HG03571 (cell line): ENCODE data around the gene RUFY3.

Experiments used
- ATAC-seq: cut with Tn5 transposase; IDR thresholded peaks from one replicate; pipeline ENCODE4 v1.9.1; 2021; ENCODE audit not compliant: unreplicated experiment

Gene RUFY3

GRCh38 chr4:70772929-70773555 lies 51.3 kb downstream of the RUFY3 start:
- no peak for ATAC-seq

GRCh38 chr4:70778888-70779422 lies 57.2 kb downstream of the RUFY3 start:
- ATAC-seq = no peak

GRCh38 chr4:70783096-70783495 lies 61.3 kb downstream of the RUFY3 start:
- no peak for ATAC-seq

GRCh38 chr4:70787496-70787895 lies 65.7 kb downstream of the RUFY3 start:
- ATAC-seq = no peak

DNA sequence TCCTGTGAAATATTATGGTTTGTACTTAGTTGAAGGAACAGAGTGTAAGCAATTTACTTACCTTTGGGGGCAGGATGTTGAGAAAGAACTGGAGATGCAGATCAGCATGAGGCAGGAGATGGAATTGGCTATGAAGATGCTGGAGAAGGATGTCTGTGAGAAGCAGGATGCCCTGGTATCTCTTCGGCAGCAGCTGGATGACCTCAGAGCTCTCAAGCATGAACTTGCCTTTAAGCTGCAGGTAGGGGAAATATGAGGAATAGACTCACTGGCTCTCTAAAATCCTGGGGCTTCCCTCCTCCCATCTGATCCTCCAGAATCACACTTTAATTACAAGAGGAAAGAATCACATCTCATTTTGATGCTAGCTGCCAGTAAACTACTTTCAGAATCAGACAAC lies 67.0 kb downstream of the RUFY3 start:
- ATAC-seq = no peak

DNA sequence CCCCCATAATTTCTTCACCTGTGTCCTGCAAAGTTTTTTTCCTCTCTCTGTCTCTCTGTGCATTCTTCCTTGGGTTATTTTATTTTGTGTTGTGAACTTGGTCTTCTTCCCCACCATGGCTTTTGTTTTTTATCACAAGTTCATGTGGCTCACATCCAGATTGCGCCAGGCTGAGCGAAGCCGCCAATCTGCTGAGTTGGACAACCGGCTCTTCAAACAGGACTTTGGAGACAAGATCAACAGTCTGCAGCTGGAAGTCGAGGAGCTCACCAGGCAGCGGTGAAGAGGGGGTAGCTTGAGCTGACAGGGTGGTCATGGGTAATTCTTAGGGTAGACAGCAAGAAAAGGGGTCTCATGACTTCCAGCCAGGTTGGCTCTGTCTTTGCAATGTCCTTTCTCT lies 71.9 kb downstream of the RUFY3 start:
- no peak for ATAC-seq

GRCh38 chr4:70801265-70801809 lies 79.6 kb downstream of the RUFY3 start:
- ATAC-seq = no peak

DNA sequence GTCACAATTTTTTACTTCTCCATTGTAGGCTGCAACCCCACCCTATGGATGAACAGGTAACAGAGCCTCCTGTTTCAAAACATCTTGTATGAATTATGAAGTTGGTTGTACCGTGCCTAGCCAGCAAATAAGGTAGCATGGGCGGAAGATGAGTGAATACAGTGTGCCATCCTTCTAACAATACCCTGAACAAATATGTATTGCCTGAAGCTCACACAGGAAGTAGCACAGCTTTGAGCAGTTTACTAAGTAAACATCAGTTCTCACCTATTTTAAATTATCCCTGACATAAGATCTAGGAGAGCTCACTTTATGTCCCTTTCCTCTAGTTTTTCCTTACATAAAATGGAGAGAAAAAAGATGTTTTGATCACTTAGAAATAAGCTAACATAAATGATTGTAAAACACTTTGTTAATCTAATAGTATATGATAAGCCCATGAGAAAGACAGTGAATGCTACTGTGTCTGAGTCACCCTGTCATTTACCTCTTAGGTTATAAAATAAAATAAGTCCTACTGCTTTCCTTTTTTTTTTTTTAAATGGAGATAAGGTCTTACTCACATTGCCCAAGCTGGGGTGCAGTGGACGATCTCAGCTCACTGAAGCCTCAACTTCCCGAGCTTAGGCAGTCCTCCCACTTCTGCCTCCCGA lies 81.3 kb downstream of the RUFY3 start:
- no peak for ATAC-seq

DNA sequence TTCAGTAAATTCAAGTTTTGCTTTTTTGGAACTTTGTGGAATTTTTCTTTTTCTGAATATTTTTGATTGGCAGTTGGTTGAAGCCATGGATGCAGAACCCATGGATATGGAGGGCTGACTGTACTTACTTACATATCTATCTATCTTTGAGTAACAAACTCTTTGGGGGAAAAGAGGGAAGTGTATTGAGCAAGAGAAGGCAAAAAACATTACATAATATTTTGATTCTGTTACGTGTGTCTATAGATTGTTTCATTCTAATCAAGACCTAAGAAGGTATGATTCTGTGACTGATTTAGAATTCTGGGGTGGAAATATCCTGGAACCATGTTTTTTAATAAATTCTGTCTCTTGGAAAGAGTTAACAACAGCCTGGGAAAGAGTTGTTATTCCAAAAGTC lies 86.4 kb downstream of the RUFY3 start:
- ATAC-seq = no peak

GRCh38 chr4:70815370-70815769 lies 93.6 kb downstream of the RUFY3 start:
- no peak for ATAC-seq

- ATAC-seq = no peak
Observed at GRCh38 chr4:70816894-70817293, 95.1 kb downstream of the RUFY3 start.

DNA sequence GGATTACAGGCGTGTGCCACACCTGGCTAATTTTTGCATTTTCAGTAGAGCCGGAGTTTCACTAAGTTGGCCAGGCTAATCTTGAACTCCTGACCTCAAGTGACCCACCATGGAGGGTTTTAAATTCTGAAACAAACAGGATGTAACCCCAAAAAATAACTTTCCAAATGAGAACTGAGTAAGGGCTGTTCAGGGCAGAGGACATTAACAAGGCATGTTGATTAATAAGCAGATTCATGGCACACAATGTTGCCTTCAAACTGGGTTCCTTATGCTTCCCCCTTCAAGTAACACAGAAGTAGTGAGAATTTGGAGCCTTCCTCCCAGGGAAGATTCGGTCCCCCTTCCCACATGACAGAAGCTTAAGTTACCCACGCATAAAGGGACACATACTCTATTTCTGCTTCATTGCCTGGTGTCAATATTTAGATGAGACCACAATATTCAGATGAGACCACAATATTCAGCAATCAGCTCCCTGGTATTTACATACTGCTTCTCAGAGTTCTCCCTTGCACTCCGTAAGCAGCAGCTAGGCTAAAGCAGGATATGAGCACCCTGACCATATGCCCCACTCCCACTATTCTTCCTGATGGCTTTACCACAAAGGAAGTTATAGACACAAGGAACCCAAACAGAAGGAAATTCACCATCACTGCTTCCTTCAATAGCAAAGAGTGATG lies 96.5 kb downstream of the RUFY3 start:
- no peak for ATAC-seq

DNA sequence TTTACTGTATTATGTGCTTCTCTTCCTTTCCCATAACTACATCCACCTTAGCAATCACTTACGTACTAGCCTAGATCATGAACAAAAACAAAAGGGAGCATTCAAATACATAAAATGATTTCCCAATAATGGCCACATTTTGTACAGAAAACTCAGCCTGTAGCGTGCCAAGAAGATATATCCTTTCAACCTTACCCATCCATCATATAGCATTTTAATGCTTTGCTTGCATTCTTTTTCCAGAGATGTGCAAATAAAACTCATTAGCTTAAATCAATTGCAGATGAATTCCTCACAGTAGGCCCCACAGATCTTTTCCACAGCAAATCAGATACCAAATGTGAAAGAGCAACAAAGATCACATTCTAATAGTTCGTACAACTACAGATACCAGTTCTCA lies 97.2 kb downstream of the RUFY3 start:
- ATAC-seq = no peak

- ATAC-seq = no peak
Observed at GRCh38 chr4:70829015-70829414, 107.3 kb downstream of the RUFY3 start.

GRCh38 chr4:70829492-70829891 lies 107.7 kb downstream of the RUFY3 start:
- no peak for ATAC-seq

GRCh38 chr4:70830054-70830453 lies 108.3 kb downstream of the RUFY3 start:
- ATAC-seq = no peak

- ATAC-seq = no peak
Observed at GRCh38 chr4:70831293-70831692, 109.5 kb downstream of the RUFY3 start.

GRCh38 chr4:70833675-70834074 lies 111.9 kb downstream of the RUFY3 start:
- no peak for ATAC-seq

GRCh38 chr4:70836081-70836480 lies 114.3 kb downstream of the RUFY3 start:
- no peak for ATAC-seq

DNA sequence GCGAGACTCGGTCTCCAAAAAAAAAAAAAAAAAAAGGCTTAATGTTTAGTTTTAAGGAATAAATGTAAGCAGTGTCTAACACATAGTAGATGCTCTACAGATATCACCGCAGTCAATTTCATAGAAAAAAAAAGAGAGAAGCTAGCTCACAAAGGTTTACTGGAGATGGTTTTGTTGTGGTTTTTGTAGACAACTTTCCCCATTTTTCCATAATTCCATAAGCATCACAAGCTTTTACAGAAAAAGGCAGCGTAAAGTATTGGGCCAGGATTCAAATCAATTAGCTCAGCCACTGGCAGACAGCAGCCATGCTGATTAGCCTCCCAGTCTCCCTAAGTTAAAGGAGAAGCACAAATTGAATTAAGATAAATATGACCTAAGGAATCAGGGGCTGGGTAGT lies 116.4 kb downstream of the RUFY3 start:
- no peak for ATAC-seq

DNA sequence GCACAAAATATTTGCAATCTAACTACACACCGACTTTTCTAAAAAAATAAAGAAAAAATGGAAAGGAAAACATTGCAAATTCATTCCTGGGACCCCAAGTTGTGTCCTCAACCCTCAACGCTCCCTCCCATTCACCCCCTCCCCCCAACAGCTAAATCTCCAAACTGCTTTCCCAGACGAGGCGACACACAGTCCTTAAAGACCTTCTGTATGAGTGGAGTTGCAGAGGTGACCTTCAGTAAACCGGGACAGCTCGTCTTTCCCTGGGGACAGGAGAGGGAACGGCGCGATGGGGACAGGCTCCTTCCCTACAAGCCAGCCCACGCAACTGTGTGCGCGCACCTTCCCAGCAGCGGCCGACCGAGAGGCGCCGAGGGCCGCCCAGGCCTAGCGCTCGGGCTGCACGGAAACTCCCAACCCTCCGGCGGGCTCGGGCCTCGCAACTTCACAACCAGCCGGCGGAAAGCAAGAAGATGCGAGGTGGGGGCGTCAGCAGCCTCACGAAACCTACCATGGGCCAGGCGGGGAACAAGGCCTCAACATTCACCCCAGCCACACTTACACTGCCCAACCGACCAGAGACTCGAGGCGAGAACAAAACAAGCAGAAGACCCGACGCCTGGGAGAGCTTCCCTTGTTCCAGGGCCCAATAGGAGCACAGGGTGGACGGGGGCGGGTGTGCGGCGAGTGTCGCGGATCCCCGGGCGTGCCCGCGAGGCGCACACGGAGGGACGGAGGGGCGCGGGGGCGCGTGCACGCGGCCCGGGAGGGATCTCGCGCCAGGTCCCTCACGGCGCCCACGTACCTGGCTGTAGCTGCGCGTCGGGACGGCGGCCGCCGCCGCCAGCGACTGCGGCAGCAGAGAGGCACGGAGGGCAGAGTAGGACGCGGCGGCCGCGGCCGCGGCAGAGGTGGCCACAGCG lies 117.2 kb downstream of the RUFY3 start:
- ATAC-seq = peak; percentile 62
